ENCODE results near the gene TMEM129.

TMEM129 gene

GRCh38 chr4:1685235-1686150, 35.6 kb downstream of the TMEM129 start:
- H3K36me3 ChIP-seq (ENCODE audit: control insufficient read depth, low read length) = peaks cover 2% of the 10 kb centered on the region
- H4K20me1 ChIP-seq (ENCODE audit: control insufficient read depth, insufficient read depth, low read depth, low read length) = peaks cover 2% of the 10 kb centered on the region; the same call in 1 of the 2 replicates
- peaks cover 22% of the 10 kb centered on the region for H3F3A ChIP-seq (ENCODE audit: control insufficient read depth, insufficient read depth)
- H3K9me3 ChIP-seq (ENCODE audit: control insufficient read depth, insufficient read depth, low read length) = no peaks in the 10 kb centered on the region
- H3K4me2 ChIP-seq (ENCODE audit: low read length) = peak overlapping the region; percentile 68
- TF ChIP-seq CTCF (IDR thresholded peaks at IDR 0.05; ENCODE audit: low read depth, low read length, poor library complexity, severe bottlenecking) = no peak
- no peak for TF ChIP-seq EZH2phosphoT487 (IDR thresholded peaks at IDR 0.05; ENCODE audit: borderline replicate concordance, low read length)
- H3K4me1 ChIP-seq (ENCODE audit: control insufficient read depth, low read length) = peaks cover 20% of the 10 kb centered on the region
- H3K27ac ChIP-seq (ENCODE audit: low read depth, low read length) = no peak overlapping the region
- peaks cover 11% of the 10 kb centered on the region for H3K27me3 ChIP-seq (ENCODE audit: control insufficient read depth, low read length)
- H3K9me2 ChIP-seq (replicated peaks; ENCODE audit: control insufficient read depth, low read length) = no peaks in the 10 kb centered on the region
- peak overlapping the region; percentile 65 for H3K4me3 ChIP-seq (ENCODE audit: low read length)
- no peaks in the 10 kb centered on the region for H3K79me2 ChIP-seq (ENCODE audit: control insufficient read depth, low read length)

GRCh38 chr4:1684506-1685234, 36.5 kb downstream of the TMEM129 start:
- H3K79me2 ChIP-seq (ENCODE audit: control insufficient read depth, low read length) = no peaks in the 10 kb centered on the region
- H3K9me2 ChIP-seq (replicated peaks; ENCODE audit: control insufficient read depth, low read length) = no peaks in the 10 kb centered on the region
- no peaks in the 10 kb centered on the region for H3K9me3 ChIP-seq (ENCODE audit: control insufficient read depth, insufficient read depth, low read length)
- peaks cover 11% of the 10 kb centered on the region for H3K27me3 ChIP-seq (ENCODE audit: control insufficient read depth, low read length)
- H3K36me3 ChIP-seq (ENCODE audit: control insufficient read depth, low read length) = no peaks in the 10 kb centered on the region
- H4K20me1 ChIP-seq (ENCODE audit: control insufficient read depth, insufficient read depth, low read depth, low read length) = no peaks in the 10 kb centered on the region
- H3K27ac ChIP-seq (ENCODE audit: low read depth, low read length) = no peak overlapping the region
- peak overlapping the region; percentile 65 for H3K4me3 ChIP-seq (ENCODE audit: low read length)
- no peak for TF ChIP-seq EZH2phosphoT487 (IDR thresholded peaks at IDR 0.05; ENCODE audit: borderline replicate concordance, low read length)
- TF ChIP-seq CTCF (IDR thresholded peaks at IDR 0.05; ENCODE audit: low read depth, low read length, poor library complexity, severe bottlenecking) = no peak
- peak overlapping the region; percentile 68 for H3K4me2 ChIP-seq (ENCODE audit: low read length)
- peaks cover 17% of the 10 kb centered on the region for H3F3A ChIP-seq (ENCODE audit: control insufficient read depth, insufficient read depth)
- peaks cover 20% of the 10 kb centered on the region for H3K4me1 ChIP-seq (ENCODE audit: control insufficient read depth, low read length)

GRCh38 chr4:1683736-1684505, 37.2 kb downstream of the TMEM129 start, which contains the start of gene FAM53A:
TSS of gene FAM53A (minus strand) at chr4:1684313. CDS start at chr4:1668741, 15,572 bp downstream.
- Histone ChIP-seq H3K9me3 (ENCODE audit: control insufficient read depth, insufficient read depth, low read length) (no peaks in the 10 kb centered on the region), H3K4me1 (ENCODE audit: control insufficient read depth, low read length) (peaks cover 20% of the 10 kb centered on the region), H4K20me1 (ENCODE audit: control insufficient read depth, insufficient read depth, low read depth, low read length) (no peaks in the 10 kb centered on the region), H3K4me2 (ENCODE audit: low read length) (peak within 1 kb of the TSS; percentile 92), H3F3A (ENCODE audit: control insufficient read depth, insufficient read depth) (peaks cover 12% of the 10 kb centered on the region), H3K36me3 (ENCODE audit: control insufficient read depth, low read length) (no peaks in the 10 kb centered on the region), H3K9me2 (replicated peaks; ENCODE audit: control insufficient read depth, low read length) (no peaks in the 10 kb centered on the region), H3K27ac (ENCODE audit: low read depth, low read length) (no peak within 1 kb of the TSS), H3K4me3 (ENCODE audit: low read length) (peak within 1 kb of the TSS; percentile 76), H3K27me3 (ENCODE audit: control insufficient read depth, low read length) (peaks cover 11% of the 10 kb centered on the region), H3K79me2 (ENCODE audit: control insufficient read depth, low read length) (no peaks in the 10 kb centered on the region)
- no peak for TF ChIP-seq CTCF (IDR thresholded peaks at IDR 0.05; ENCODE audit: low read depth, low read length, poor library complexity, severe bottlenecking)
- no peak for TF ChIP-seq EZH2phosphoT487 (IDR thresholded peaks at IDR 0.05; ENCODE audit: borderline replicate concordance, low read length)
